ENCODE measurements around the gene CDKN2AIPNL. TPM values are rescaled to one million over a fixed set of nuclear protein-coding genes. Genes with fewer than 3 reads are reported as not detected.

The CDKN2AIPNL gene, protein sequence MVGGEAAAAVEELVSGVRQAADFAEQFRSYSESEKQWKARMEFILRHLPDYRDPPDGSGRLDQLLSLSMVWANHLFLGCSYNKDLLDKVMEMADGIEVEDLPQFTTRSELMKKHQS
- 10 to 100 TPM; 17.9 to 19.9 (median 18.8) TPM for total RNA-seq

DNA sequence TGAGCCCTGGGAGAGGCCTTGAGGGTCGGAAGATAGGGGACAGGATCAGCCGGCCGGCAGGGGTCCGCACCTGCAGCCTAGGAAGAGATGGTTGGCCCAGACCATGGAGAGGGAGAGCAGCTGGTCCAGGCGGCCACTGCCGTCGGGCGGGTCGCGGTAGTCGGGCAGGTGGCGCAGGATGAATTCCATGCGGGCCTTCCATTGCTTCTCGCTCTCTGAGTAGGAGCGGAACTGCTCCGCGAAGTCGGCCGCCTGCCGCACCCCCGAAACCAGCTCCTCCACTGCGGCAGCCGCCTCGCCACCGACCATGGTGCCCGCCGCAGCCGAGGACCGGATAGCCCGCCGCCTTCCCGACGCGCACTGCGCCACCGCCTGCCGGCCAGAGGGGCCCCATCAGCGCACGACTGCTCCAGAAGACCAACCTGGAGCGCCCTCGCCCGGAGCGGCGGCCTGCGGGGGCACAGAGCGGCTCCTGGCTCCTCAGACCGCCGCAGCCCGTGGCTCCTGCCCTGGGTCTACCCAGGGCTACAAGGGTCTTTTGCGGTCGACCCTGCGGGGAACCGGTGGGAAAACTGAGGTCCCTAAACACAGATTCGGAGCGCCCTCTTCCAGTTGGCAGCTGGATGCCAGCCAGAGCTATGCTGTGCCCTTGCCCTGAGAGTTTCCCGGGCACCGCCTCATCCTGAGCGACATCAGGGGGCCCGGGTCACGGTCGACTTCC, at the start of gene CDKN2AIPNL:
CDKN2AIPNL (minus strand) TSS at position 336 of the 721 bp plus-strand sequence; CDS start at position 309, 27 bp downstream.
- under 1% methylated on average over 27 of the region's 61 CpGs for WGBS
- intact Hi-C loops (cut with DNase I) = loop anchor here (2.0 to 5.0 kb wide), 4 partner anchors 39 to 167 kb away; partner anchors contain the start of gene UBE2B

DNA sequence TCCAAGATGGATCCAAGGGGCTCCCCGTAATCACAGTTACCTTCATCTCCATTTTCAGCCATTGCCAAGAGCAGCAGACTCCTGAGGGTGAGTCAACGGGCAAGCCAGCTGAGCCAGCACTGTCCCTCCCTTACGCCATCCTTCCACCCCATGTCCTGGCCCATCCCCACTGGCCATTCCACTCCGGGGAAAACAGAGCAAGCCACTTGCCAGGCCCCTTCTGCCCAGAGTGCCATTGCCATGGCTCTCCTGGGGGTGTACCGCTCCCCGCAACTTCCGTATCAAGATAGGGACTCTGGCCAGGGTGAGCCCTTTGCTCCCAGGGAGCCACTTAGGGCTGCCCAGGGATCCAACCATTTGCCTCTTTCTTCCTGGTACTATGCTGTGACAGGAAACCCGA, 48.9 kb upstream of the CDKN2AIPNL start:
- Histone ChIP-seq H3K9me3 (no peaks in the 10 kb centered on the region), H3K4me3 (no peak overlapping the region), H3K27me3 (no peaks in the 10 kb centered on the region), H3K4me1 (peaks cover 24 to 36% (median 30%) of the 10 kb centered on the region in 4 donors), H3K27ac (replicated peaks in 1 of 4) (no peak overlapping the region), H3K36me3 (no peaks in the 10 kb centered on the region)
- TF ChIP-seq, protein P1, sequence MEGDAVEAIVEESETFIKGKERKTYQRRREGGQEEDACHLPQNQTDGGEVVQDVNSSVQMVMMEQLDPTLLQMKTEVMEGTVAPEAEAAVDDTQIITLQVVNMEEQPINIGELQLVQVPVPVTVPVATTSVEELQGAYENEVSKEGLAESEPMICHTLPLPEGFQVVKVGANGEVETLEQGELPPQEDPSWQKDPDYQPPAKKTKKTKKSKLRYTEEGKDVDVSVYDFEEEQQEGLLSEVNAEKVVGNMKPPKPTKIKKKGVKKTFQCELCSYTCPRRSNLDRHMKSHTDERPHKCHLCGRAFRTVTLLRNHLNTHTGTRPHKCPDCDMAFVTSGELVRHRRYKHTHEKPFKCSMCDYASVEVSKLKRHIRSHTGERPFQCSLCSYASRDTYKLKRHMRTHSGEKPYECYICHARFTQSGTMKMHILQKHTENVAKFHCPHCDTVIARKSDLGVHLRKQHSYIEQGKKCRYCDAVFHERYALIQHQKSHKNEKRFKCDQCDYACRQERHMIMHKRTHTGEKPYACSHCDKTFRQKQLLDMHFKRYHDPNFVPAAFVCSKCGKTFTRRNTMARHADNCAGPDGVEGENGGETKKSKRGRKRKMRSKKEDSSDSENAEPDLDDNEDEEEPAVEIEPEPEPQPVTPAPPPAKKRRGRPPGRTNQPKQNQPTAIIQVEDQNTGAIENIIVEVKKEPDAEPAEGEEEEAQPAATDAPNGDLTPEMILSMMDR (IDR thresholded peaks at IDR 0.05) = no peak
- TF ChIP-seq EP300 (IDR thresholded peaks at IDR 0.05) = no peak
- no peak for TF ChIP-seq POLR2AphosphoS5 (IDR thresholded peaks at IDR 0.05)
- TF ChIP-seq POLR2A (IDR thresholded peaks at IDR 0.05; ENCODE audit: low read depth) = no peak
- 83% methylated on average over 8 of the region's 8 CpGs for WGBS
- DNase-seq (ENCODE audit: extremely low spot score) = no peak
- intact Hi-C loops (cut with DNase I) = no loop called here

More for the DNA sequence above, at the start of gene CDKN2AIPNL:
- no peaks in the 10 kb centered on the region for H3K9me3 ChIP-seq
- peaks cover 0 to 10% (median 1%) of the 10 kb centered on the region in 4 donors for H3K36me3 ChIP-seq
- peak; percentile 96 for DNase-seq (ENCODE audit: extremely low spot score)
- H3K4me1 ChIP-seq = peaks cover 22 to 43% (median 38%) of the 10 kb centered on the region in 4 donors
- H3K27ac ChIP-seq (replicated peaks in 1 of 4) = peak within 1 kb of the TSS; percentile 82 to 87 (median 85)
- H3K27me3 ChIP-seq = no peaks in the 10 kb centered on the region
- H3K4me3 ChIP-seq = peak within 1 kb of the TSS; percentile 71 to 84 (median 82)
- TF ChIP-seq, protein P1 (IDR thresholded peaks at IDR 0.05) = peak; percentile 85 to 87 (median 87)
- TF ChIP-seq EP300 (IDR thresholded peaks at IDR 0.05) (no peak), POLR2A (IDR thresholded peaks at IDR 0.05; ENCODE audit: low read depth) (peak; percentile 40), POLR2AphosphoS5 (IDR thresholded peaks at IDR 0.05) (peak; percentile 90 to 96)

DNA sequence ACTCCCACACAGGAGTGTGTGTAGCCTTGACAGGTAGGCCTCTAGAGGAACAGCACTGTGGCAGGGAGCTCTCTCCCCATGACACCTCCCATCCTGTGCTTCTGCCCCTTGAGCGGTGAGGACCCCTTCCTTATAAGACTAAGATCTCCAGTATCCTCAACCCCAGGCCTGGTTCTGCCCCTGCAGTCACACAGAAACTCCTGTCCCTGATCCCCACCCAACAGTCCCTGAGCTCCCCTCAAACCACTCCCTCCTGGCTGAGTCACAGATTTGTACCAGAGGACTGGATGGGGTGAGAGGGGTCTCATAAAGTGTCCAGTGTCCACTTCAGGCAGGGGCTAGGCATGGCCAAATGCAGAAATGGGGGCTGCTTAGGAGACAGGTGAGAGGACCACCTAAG, 47.8 kb upstream of the CDKN2AIPNL start:
- no peak for DNase-seq (ENCODE audit: extremely low spot score)
- Histone ChIP-seq H3K27me3 (no peaks in the 10 kb centered on the region), H3K36me3 (no peaks in the 10 kb centered on the region), H3K4me3 (no peak overlapping the region), H3K27ac (replicated peaks in 1 of 4) (no peak overlapping the region), H3K9me3 (no peaks in the 10 kb centered on the region), H3K4me1 (peaks cover 14 to 25% (median 20%) of the 10 kb centered on the region in 4 donors)
- intact Hi-C loops (cut with DNase I) = no loop called here
- TF ChIP-seq POLR2A (IDR thresholded peaks at IDR 0.05; ENCODE audit: low read depth) (no peak), POLR2AphosphoS5 (IDR thresholded peaks at IDR 0.05) (no peak), EP300 (IDR thresholded peaks at IDR 0.05) (no peak)
- TF ChIP-seq, protein P1 (IDR thresholded peaks at IDR 0.05) = no peak
- 100% methylated on average over 1 of the region's 1 CpG for WGBS

DNA sequence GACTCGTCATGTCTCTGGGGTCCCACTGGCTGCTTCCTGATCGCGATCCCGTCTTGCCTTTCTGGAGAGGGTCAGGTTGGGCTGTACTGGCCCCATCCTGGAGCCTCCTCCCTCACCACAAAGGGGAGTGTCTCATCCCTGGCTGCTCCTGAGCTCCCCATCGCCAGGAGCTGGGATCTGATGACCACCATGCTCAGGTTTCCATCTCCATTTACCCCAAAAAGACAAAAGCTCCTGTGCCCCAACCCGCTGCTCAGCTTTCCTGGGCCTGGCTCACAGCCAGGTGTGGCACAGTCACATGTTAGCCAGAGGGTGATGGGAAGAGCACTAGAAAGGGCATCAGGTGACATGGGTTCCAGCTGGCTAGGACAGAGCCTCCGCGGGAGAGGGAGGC, 47.3 kb upstream of the CDKN2AIPNL start:
- Histone ChIP-seq H3K36me3 (no peaks in the 10 kb centered on the region), H3K27ac (replicated peaks in 1 of 4) (no peak overlapping the region), H3K9me3 (no peaks in the 10 kb centered on the region), H3K4me1 (peaks cover 13 to 21% (median 16%) of the 10 kb centered on the region in 4 donors), H3K27me3 (no peaks in the 10 kb centered on the region), H3K4me3 (no peak overlapping the region)
- intact Hi-C loops (cut with DNase I) = no loop called here
- TF ChIP-seq POLR2AphosphoS5 (IDR thresholded peaks at IDR 0.05) (no peak), POLR2A (IDR thresholded peaks at IDR 0.05; ENCODE audit: low read depth) (no peak), EP300 (IDR thresholded peaks at IDR 0.05) (no peak)
- TF ChIP-seq, protein P1 (IDR thresholded peaks at IDR 0.05) = no peak
- 85% methylated on average over 3 of the region's 8 CpGs for WGBS
- no peak for DNase-seq (ENCODE audit: extremely low spot score)
